PC-3 (cell line): ENCODE measurements around the gene AKAP9. TPM values are rescaled to one million over a fixed set of nuclear protein-coding genes. Genes with fewer than 3 reads are reported as not detected.

Experiments
- ATAC-seq: fragments of 200-7000 bp; cut with Tn5 transposase; 2 replicates; pipeline ENCODE4 v1.9.1; 2020; ENCODE audit warnings: mild to moderate bottlenecking, moderate library complexity
- BruUV-seq: library from RNA; stranded (reverse); fragments of 400-500 nt; replicated peaks from 2 replicates; lab custom pipeline; 2021; lab: Mats Ljungman, UMichigan
- CTCF ChIA-PET: fragments of 300-600 bp; sonication (Branson Sonifier 250); formaldehyde crosslinking; loops from one replicate; lab custom pipeline; 2022; ENCODE audit warnings: antibody characterized with exemption; lab: Charles Lee
- POLR2A ChIA-PET: fragments of 300-600 bp; sonication (Branson Sonifier 250); formaldehyde crosslinking; loops from one replicate; lab custom pipeline; 2022; ENCODE audit warnings: antibody characterized with exemption; ENCODE audit not compliant: unreplicated experiment; lab: Charles Lee
- DNase-seq: peaks from one replicate; pipeline ENCODE4 v3.0.0-alpha.2; 2015
- H2AFZ ChIP-seq: fragments of 300-600 bp; sonication (generic); 2 replicates; pipeline ENCODE4 v1.6.0; 2016; ENCODE audit warnings: antibody characterized with exemption, low read length
- H3F3A ChIP-seq: fragments of 300-600 bp; sonication (generic); one replicate; pipeline ENCODE4 v1.6.0; 2017; ENCODE audit warnings: antibody characterized with exemption, low read length, control low read depth, mild to moderate bottlenecking; ENCODE audit not compliant: unreplicated experiment
- H3K27ac ChIP-seq: fragments of 300-600 bp; sonication (generic); 2 replicates; pipeline ENCODE4 v1.5.1; 2016; ENCODE audit warnings: mild to moderate bottlenecking, low read length
- H3K27me3 ChIP-seq: fragments of 300-600 bp; sonication (generic); 2 replicates; pipeline ENCODE4 v1.6.1; 2016; ENCODE audit warnings: low read length, mixed read lengths
- H3K36me3 ChIP-seq: fragments of 300-600 bp; sonication (generic); 2 replicates; pipeline ENCODE4 v1.6.1; 2016; ENCODE audit warnings: low read depth, mixed run types, low read length, mixed read lengths
- H3K4me1 ChIP-seq: fragments of 300-600 bp; sonication (generic); 2 replicates; pipeline ENCODE4 v1.5.1; 2016; ENCODE audit warnings: low read length; ENCODE audit not compliant: insufficient read depth
- H3K4me2 ChIP-seq: fragments of 300-600 bp; sonication (generic); 2 replicates; pipeline ENCODE4 v1.6.0; 2016; ENCODE audit warnings: low read length
- H3K4me3 ChIP-seq: fragments of 300-600 bp; sonication (generic); 2 replicates; pipeline ENCODE4 v1.5.1; 2016; ENCODE audit warnings: mild to moderate bottlenecking, low read length, mixed read lengths
- H3K79me2 ChIP-seq: fragments of 300-600 bp; sonication (generic); 2 replicates; pipeline ENCODE4 v1.6.1; 2017; ENCODE audit warnings: low read length, mixed read lengths
- H3K9ac ChIP-seq: fragments of 300-600 bp; sonication (generic); 2 replicates; pipeline ENCODE4 v1.6.0; 2016; ENCODE audit warnings: mild to moderate bottlenecking, low read length
- H3K9me2 ChIP-seq: fragments of 300-600 bp; sonication (generic); replicated peaks from 2 replicates; pipeline ENCODE4 v1.6.1; 2016; ENCODE audit warnings: mixed run types, low read length, mixed read lengths
- H3K9me3 ChIP-seq: fragments of 300-600 bp; sonication (generic); 2 replicates; pipeline ENCODE4 v1.6.1; 2016; ENCODE audit warnings: low read length, mixed read lengths
- H4K20me1 ChIP-seq: fragments of 300-600 bp; sonication (generic); 2 replicates; pipeline ENCODE4 v1.6.1; 2016; ENCODE audit warnings: low read length, mixed read lengths
- CTCF ChIP-seq: fragments of 300-600 bp; sonication (generic); conservative IDR thresholded peaks from 2 replicates; pipeline ENCODE4 v1.5.1; 2017; ENCODE audit warnings: antibody characterized with exemption, low read depth, mild to moderate bottlenecking, low read length
- EZH2 ChIP-seq: fragments of 300-600 bp; sonication (generic); IDR thresholded peaks from one replicate; pipeline ENCODE4 v1.6.1; 2017; ENCODE audit warnings: antibody characterized with exemption, mild to moderate bottlenecking, low read length; ENCODE audit not compliant: unreplicated experiment
- EZH2phosphoT487 ChIP-seq: fragments of 300-600 bp; sonication (generic); IDR thresholded peaks from 2 replicates; pipeline ENCODE4 v1.6.1; 2018; ENCODE audit warnings: mild to moderate bottlenecking, antibody characterized with exemption, low read length, borderline replicate concordance
- intact Hi-C: fragments of 100-400 bp; cut with micrococcal nuclease; formaldehyde crosslinking; loops from 2 replicates; pipeline ENCODE4 v1.9.0; 2023
- total RNA-seq: library from RNA; depleted of rRNA; stranded (reverse); fragments of >200 nt; gene quantifications from 2 replicates; pipeline ENCODE4 v1.2.3, GENCODE V29; 2014

The AKAP9 gene
- total RNA-seq, 1 experiment from 2014 or later: 24.9 TPM

GRCh38 chr7:91973639-91974038 is 33.0 kb downstream of the AKAP9 start:
- Histone ChIP-seq H3K9ac (no peak overlapping the region), H3K9me2 (no peaks in the 10 kb centered on the region), H3K9me3 (no peaks in the 10 kb centered on the region), H3F3A (no peaks in the 10 kb centered on the region), H3K4me2 (no peak overlapping the region), H2AFZ (no peak overlapping the region), H3K79me2 (peaks cover 31% of the 10 kb centered on the region), H3K27me3 (no peaks in the 10 kb centered on the region), H3K4me3 (no peak overlapping the region), H3K27ac (no peak overlapping the region), H4K20me1 (no peaks in the 10 kb centered on the region), H3K4me1 (no peaks in the 10 kb centered on the region), H3K36me3 (no peaks in the 10 kb centered on the region)
- ChIA-PET POLR2A (no interaction called here), CTCF (no interaction called here)
- TF ChIP-seq EZH2phosphoT487 (no peak), CTCF (no peak), EZH2 (no peak)
- no peak for ATAC-seq
- no peak for DNase-seq
- intact Hi-C loops: no loop called here
- BruUV-seq: no TSS peak

GRCh38 chr7:91974066-91974465 is 33.4 kb downstream of the AKAP9 start:
- H3K4me1 ChIP-seq: no peaks in the 10 kb centered on the region
- no peaks in the 10 kb centered on the region for H3K27me3 ChIP-seq
- no peaks in the 10 kb centered on the region for H3F3A ChIP-seq
- no peak overlapping the region for H3K27ac ChIP-seq
- H3K36me3 ChIP-seq: no peaks in the 10 kb centered on the region
- ChIA-PET CTCF (no interaction called here), POLR2A (no interaction called here)
- H3K9ac ChIP-seq: no peak overlapping the region
- H3K4me3 ChIP-seq: no peak overlapping the region
- TF ChIP-seq EZH2phosphoT487 (no peak), EZH2 (no peak)
- H2AFZ ChIP-seq: no peak overlapping the region
- H3K79me2 ChIP-seq: peaks cover 27% of the 10 kb centered on the region
- DNase-seq (no peak), ATAC-seq (no peak)
- H3K9me3 ChIP-seq: no peaks in the 10 kb centered on the region
- no peaks in the 10 kb centered on the region for H3K9me2 ChIP-seq
- H3K4me2 ChIP-seq: no peak overlapping the region
- H4K20me1 ChIP-seq: no peaks in the 10 kb centered on the region
- BruUV-seq: TSS peak; percentile 22
- intact Hi-C loops: no loop called here

GRCh38 chr7:91976743-91977142 is 36.1 kb downstream of the AKAP9 start:
- Histone ChIP-seq H3K4me1 (no peaks in the 10 kb centered on the region), H3K79me2 (peaks cover 6% of the 10 kb centered on the region; the same call in 1 of the 2 replicates), H3F3A (no peaks in the 10 kb centered on the region), H3K27ac (no peak overlapping the region), H3K36me3 (no peaks in the 10 kb centered on the region), H3K9me2 (no peaks in the 10 kb centered on the region), H3K9me3 (no peaks in the 10 kb centered on the region), H3K27me3 (no peaks in the 10 kb centered on the region), H3K4me3 (no peak overlapping the region), H4K20me1 (no peaks in the 10 kb centered on the region), H3K4me2 (no peak overlapping the region), H3K9ac (no peak overlapping the region), H2AFZ (no peak overlapping the region)
- BruUV-seq: no TSS peak
- ATAC-seq (no peak), DNase-seq (no peak)
- ChIA-PET POLR2A (no interaction called here), CTCF (no interaction called here)
- intact Hi-C loops: no loop called here
- TF ChIP-seq EZH2phosphoT487: no peak
- TF ChIP-seq EZH2: no peak
- TF ChIP-seq CTCF: no peak
